ENCODE measurements around the gene DUSP1. TPM values are rescaled to one million over a fixed set of nuclear protein-coding genes. Genes with fewer than 3 reads are reported as not detected.

The DUSP1 gene
- total and polyA plus RNA-seq, 2 of the 13 experiments (the other 11 are each of a cell fraction or from before 2014, with no cell fraction given): 27.1 to 55.5 TPM

DNA sequence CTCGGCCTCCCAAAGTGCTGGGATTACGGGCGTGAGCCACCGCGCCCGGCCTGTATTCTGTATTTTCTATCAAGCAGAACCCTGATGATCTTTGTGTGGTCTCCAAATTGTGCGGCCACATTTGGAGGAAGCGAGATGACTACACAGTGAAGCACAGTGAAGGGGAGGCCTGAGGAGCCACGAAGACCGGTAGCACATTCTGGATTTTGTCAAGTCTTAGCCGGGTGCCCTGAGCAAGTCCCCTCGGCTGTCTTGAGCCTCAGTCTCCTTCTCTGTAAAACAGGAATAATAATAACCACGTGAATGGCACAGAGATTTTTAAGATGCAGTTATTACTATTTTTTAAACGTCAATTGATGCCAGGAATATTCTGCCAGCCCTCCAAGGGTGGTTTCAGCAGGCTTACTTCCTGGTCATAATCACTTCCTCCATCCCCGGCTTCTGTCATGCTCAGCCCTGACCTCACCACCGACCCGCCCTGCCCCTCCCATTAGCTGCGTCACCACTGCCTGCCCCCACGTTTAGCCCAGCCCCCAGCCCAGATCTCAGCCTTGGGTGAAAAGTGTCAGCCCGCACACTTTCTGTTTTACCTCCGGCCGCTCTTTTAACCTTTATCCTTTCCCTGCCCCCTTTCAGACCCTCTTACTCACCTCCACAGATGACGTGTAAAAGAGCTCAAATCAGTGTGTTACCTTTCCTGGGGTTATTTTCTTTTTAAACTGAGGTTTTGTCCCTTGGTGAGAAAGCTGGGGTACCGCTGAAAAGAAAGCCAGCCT is 36.1 kb upstream of the DUSP1 start (continued):
- TF ChIP-seq, protein P1, sequence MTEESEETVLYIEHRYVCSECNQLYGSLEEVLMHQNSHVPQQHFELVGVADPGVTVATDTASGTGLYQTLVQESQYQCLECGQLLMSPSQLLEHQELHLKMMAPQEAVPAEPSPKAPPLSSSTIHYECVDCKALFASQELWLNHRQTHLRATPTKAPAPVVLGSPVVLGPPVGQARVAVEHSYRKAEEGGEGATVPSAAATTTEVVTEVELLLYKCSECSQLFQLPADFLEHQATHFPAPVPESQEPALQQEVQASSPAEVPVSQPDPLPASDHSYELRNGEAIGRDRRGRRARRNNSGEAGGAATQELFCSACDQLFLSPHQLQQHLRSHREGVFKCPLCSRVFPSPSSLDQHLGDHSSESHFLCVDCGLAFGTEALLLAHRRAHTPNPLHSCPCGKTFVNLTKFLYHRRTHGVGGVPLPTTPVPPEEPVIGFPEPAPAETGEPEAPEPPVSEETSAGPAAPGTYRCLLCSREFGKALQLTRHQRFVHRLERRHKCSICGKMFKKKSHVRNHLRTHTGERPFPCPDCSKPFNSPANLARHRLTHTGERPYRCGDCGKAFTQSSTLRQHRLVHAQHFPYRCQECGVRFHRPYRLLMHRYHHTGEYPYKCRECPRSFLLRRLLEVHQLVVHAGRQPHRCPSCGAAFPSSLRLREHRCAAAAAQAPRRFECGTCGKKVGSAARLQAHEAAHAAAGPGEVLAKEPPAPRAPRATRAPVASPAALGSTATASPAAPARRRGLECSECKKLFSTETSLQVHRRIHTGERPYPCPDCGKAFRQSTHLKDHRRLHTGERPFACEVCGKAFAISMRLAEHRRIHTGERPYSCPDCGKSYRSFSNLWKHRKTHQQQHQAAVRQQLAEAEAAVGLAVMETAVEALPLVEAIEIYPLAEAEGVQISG (CRISPR knock-in tag; IDR thresholded peaks at IDR 0.05): no peak
- TF ChIP-seq PHF20 (CRISPR knock-in tag; IDR thresholded peaks at IDR 0.05): peak; percentile 74
- no peak for TF ChIP-seq MYC (CRISPR knock-in tag; IDR thresholded peaks at IDR 0.05; ENCODE audit: borderline replicate concordance)
- TF ChIP-seq BORCS8-MEF2B (CRISPR knock-in tag; IDR thresholded peaks at IDR 0.05): no peak
- TF ChIP-seq RAD21 (CRISPR knock-in tag; IDR thresholded peaks at IDR 0.05): no peak
- no peak for TF ChIP-seq TERF1 (CRISPR knock-in tag; IDR thresholded peaks at IDR 0.05)
- peak; percentile 73 for TF ChIP-seq GABPB1 (CRISPR knock-in tag; IDR thresholded peaks at IDR 0.05)
- no peak for TF ChIP-seq ZNF296 (CRISPR knock-in tag; conservative IDR thresholded peaks at IDR 0.05)
- TF ChIP-seq, protein P2, sequence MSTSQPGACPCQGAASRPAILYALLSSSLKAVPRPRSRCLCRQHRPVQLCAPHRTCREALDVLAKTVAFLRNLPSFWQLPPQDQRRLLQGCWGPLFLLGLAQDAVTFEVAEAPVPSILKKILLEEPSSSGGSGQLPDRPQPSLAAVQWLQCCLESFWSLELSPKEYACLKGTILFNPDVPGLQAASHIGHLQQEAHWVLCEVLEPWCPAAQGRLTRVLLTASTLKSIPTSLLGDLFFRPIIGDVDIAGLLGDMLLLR (CRISPR knock-in tag; IDR thresholded peaks at IDR 0.05): no peak
- no peak for TF ChIP-seq FOXM1 (CRISPR knock-in tag; IDR thresholded peaks at IDR 0.05)
- no peak for TF ChIP-seq CC2D1A (CRISPR knock-in tag; IDR thresholded peaks at IDR 0.05)
- TF ChIP-seq FOXO4 (CRISPR knock-in tag; conservative IDR thresholded peaks at IDR 0.05): no peak
- TF ChIP-seq, protein P3, sequence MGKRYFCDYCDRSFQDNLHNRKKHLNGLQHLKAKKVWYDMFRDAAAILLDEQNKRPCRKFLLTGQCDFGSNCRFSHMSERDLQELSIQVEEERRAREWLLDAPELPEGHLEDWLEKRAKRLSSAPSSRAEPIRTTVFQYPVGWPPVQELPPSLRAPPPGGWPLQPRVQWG (CRISPR knock-in tag; IDR thresholded peaks at IDR 0.05; ENCODE audit: borderline replicate concordance, low read depth): no peak
- TF ChIP-seq, protein P4, sequence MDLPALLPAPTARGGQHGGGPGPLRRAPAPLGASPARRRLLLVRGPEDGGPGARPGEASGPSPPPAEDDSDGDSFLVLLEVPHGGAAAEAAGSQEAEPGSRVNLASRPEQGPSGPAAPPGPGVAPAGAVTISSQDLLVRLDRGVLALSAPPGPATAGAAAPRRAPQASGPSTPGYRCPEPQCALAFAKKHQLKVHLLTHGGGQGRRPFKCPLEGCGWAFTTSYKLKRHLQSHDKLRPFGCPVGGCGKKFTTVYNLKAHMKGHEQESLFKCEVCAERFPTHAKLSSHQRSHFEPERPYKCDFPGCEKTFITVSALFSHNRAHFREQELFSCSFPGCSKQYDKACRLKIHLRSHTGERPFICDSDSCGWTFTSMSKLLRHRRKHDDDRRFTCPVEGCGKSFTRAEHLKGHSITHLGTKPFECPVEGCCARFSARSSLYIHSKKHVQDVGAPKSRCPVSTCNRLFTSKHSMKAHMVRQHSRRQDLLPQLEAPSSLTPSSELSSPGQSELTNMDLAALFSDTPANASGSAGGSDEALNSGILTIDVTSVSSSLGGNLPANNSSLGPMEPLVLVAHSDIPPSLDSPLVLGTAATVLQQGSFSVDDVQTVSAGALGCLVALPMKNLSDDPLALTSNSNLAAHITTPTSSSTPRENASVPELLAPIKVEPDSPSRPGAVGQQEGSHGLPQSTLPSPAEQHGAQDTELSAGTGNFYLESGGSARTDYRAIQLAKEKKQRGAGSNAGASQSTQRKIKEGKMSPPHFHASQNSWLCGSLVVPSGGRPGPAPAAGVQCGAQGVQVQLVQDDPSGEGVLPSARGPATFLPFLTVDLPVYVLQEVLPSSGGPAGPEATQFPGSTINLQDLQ (CRISPR knock-in tag; IDR thresholded peaks at IDR 0.05): no peak
- no peak for TF ChIP-seq ZBTB8A (CRISPR knock-in tag; IDR thresholded peaks at IDR 0.05; ENCODE audit: borderline replicate concordance, low read depth)
- TF ChIP-seq, protein P5, sequence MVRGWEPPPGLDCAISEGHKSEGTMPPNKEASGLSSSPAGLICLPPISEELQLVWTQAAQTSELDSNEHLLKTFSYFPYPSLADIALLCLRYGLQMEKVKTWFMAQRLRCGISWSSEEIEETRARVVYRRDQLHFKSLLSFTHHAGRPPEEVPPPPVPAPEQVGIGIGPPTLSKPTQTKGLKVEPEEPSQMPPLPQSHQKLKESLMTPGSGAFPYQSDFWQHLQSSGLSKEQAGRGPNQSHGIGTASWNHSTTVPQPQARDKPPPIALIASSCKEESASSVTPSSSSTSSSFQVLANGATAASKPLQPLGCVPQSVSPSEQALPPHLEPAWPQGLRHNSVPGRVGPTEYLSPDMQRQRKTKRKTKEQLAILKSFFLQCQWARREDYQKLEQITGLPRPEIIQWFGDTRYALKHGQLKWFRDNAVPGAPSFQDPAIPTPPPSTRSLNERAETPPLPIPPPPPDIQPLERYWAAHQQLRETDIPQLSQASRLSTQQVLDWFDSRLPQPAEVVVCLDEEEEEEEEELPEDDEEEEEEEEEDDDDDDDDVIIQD (CRISPR knock-in tag; IDR thresholded peaks at IDR 0.05; ENCODE audit: low read depth): 0 out of 2 replicates have a peak, but pooled peaks have one; percentile 20
- TF ChIP-seq CREM (IDR thresholded peaks at IDR 0.05): peak; percentile 83
- TF ChIP-seq CREM (CRISPR knock-in tag; IDR thresholded peaks at IDR 0.05): no peak
- TF ChIP-seq MED1 (CRISPR knock-in tag; IDR thresholded peaks at IDR 0.05): peak; percentile 69
